ENCODE data around the gene ATP6V0E2. TPM values are rescaled to one million over a fixed set of nuclear protein-coding genes. Genes with fewer than 3 reads are reported as not detected.
"Not testable (repeated sequence)": the region's sequence is repeated elsewhere in the genome, so short reads cannot be mapped to it uniquely, and the experiment has no call there.

ATP6V0E2 gene
- total RNA-seq, 1 donor from 2014 or later = 122 TPM

GRCh38 chr7:149907776-149908376, 34.1 kb downstream of the ATP6V0E2 start:
- FAIRE-seq; DNase-seq (ENCODE audit: low spot score in 2 of 2): not testable (repeated sequence)

GRCh38 chr7:149910219-149910618, 36.5 kb downstream of the ATP6V0E2 start:
- not testable (repeated sequence) for FAIRE-seq; DNase-seq (ENCODE audit: low spot score in 2 of 2)

GRCh38 chr7:149912126-149912525, 38.4 kb downstream of the ATP6V0E2 start:
- not testable (repeated sequence) for DNase-seq (ENCODE audit: low spot score in 2 of 2); FAIRE-seq

- not testable (repeated sequence) for DNase-seq (ENCODE audit: low spot score in 2 of 2); FAIRE-seq
Observed at GRCh38 chr7:149926414-149926813, 52.6 kb downstream of the ATP6V0E2 start.

Small RNAs within 50 kb of the gene (small RNA-seq; reads per million reads assigned to genes)
- gene AC093458.1 = not detected

Other genes starting within 250 kb of the ATP6V0E2 start
- 1.6 TPM for gene ZNF467, start 100.4 kb upstream of the ATP6V0E2 start, total RNA-seq
- gene ZNF862, start 35.6 kb upstream of the ATP6V0E2 start, total RNA-seq = 5.7 TPM